Measurements from ENCODE around the gene NAALADL2. TPM values are rescaled to one million over a fixed set of nuclear protein-coding genes. Genes with fewer than 3 reads are reported as not detected.

Gene NAALADL2
- total RNA-seq, 1 donor from 2014 or later: 11.5 TPM

GRCh38 chr3:175433026-175433674 is 574.0 kb downstream of the NAALADL2 start:
- Mint-ChIP-seq H3K36me3 (no peaks in the 10 kb centered on the region), H3K4me3 (no peak overlapping the region), H3K27ac (no peak overlapping the region), H3K27me3 (ENCODE audit: insufficient read depth, low read depth) (no peaks in the 10 kb centered on the region), H3K4me1 (peaks cover 5% of the 10 kb centered on the region), H3K9me3 (no peaks in the 10 kb centered on the region)
- H4K20me1 ChIP-seq (ENCODE audit: low read depth): no peaks in the 10 kb centered on the region
- DNase-seq (ENCODE audit: low spot score): no peak
- no peaks in the 10 kb centered on the region for H3F3A ChIP-seq (ENCODE audit: low read depth)
- no peaks in the 10 kb centered on the region for H3K36me3 ChIP-seq
- H3K4me2 ChIP-seq: no peak overlapping the region
- no peak overlapping the region for H3K27ac ChIP-seq
- H3K79me2 ChIP-seq (ENCODE audit: low read depth): no peaks in the 10 kb centered on the region
- H3K4me3 ChIP-seq: no peak overlapping the region
- no peaks in the 10 kb centered on the region for H3K27me3 ChIP-seq
- no peaks in the 10 kb centered on the region for H3K4me1 ChIP-seq
- no peak overlapping the region for H2AFZ ChIP-seq (replicated peaks)
- TF ChIP-seq CTCF (IDR thresholded peaks at IDR 0.05): no peak
- TF ChIP-seq EZH2 (IDR thresholded peaks at IDR 0.05): no peak
- TF ChIP-seq EZH2phosphoT487 (IDR thresholded peaks at IDR 0.05): no peak
- H3K9ac ChIP-seq: no peak overlapping the region
- no peaks in the 10 kb centered on the region for H3K9me3 ChIP-seq (ENCODE audit: low read depth)

GRCh38 chr3:175434561-175434960 is 575.4 kb downstream of the NAALADL2 start:
- no peak for TF ChIP-seq CTCF (IDR thresholded peaks at IDR 0.05)
- TF ChIP-seq EZH2 (IDR thresholded peaks at IDR 0.05): no peak
- TF ChIP-seq EZH2phosphoT487 (IDR thresholded peaks at IDR 0.05): no peak
- no peak overlapping the region for H3K27ac ChIP-seq
- no peak overlapping the region for H3K4me3 ChIP-seq
- H3K4me1 ChIP-seq: no peaks in the 10 kb centered on the region
- H3K9me3 ChIP-seq (ENCODE audit: low read depth): no peaks in the 10 kb centered on the region
- H3K9ac ChIP-seq: no peak overlapping the region
- no peaks in the 10 kb centered on the region for H3K27me3 ChIP-seq
- no peaks in the 10 kb centered on the region for H3K79me2 ChIP-seq (ENCODE audit: low read depth)
- H3F3A ChIP-seq (ENCODE audit: low read depth): no peaks in the 10 kb centered on the region
- no peaks in the 10 kb centered on the region for H4K20me1 ChIP-seq (ENCODE audit: low read depth)
- H3K4me1 Mint-ChIP-seq: peaks cover 5% of the 10 kb centered on the region
- H3K4me2 ChIP-seq: no peak overlapping the region
- peaks cover 6% of the 10 kb centered on the region for H3K9me3 Mint-ChIP-seq
- no peak overlapping the region for H3K4me3 Mint-ChIP-seq
- no peaks in the 10 kb centered on the region for H3K36me3 ChIP-seq
- H3K27ac Mint-ChIP-seq: no peak overlapping the region
- H3K27me3 Mint-ChIP-seq (ENCODE audit: insufficient read depth, low read depth): no peaks in the 10 kb centered on the region
- H2AFZ ChIP-seq (replicated peaks): no peak overlapping the region
- no peak for DNase-seq (ENCODE audit: low spot score)
- no peaks in the 10 kb centered on the region for H3K36me3 Mint-ChIP-seq

GRCh38 chr3:175443682-175444081 is 584.5 kb downstream of the NAALADL2 start:
- no peak overlapping the region for H3K9ac ChIP-seq
- no peaks in the 10 kb centered on the region for H3F3A ChIP-seq (ENCODE audit: low read depth)
- H3K4me1 ChIP-seq: no peaks in the 10 kb centered on the region
- no peak overlapping the region for H3K4me2 ChIP-seq
- no peak overlapping the region for H3K4me3 ChIP-seq
- no peaks in the 10 kb centered on the region for H4K20me1 ChIP-seq (ENCODE audit: low read depth)
- no peaks in the 10 kb centered on the region for H3K79me2 ChIP-seq (ENCODE audit: low read depth)
- H3K9me3 Mint-ChIP-seq: peaks cover 11% of the 10 kb centered on the region
- H3K27ac ChIP-seq: no peak overlapping the region
- no peaks in the 10 kb centered on the region for H3K27me3 Mint-ChIP-seq (ENCODE audit: insufficient read depth, low read depth)
- H3K27ac Mint-ChIP-seq: no peak overlapping the region
- H3K9me3 ChIP-seq (ENCODE audit: low read depth): no peaks in the 10 kb centered on the region
- no peaks in the 10 kb centered on the region for H3K27me3 ChIP-seq
- no peak overlapping the region for H2AFZ ChIP-seq (replicated peaks)
- no peak for DNase-seq (ENCODE audit: low spot score)
- no peaks in the 10 kb centered on the region for H3K36me3 ChIP-seq
- TF ChIP-seq CTCF (IDR thresholded peaks at IDR 0.05) (no peak), EZH2 (IDR thresholded peaks at IDR 0.05) (no peak), EZH2phosphoT487 (IDR thresholded peaks at IDR 0.05) (no peak)
- H3K4me1 Mint-ChIP-seq: no peaks in the 10 kb centered on the region
- H3K36me3 Mint-ChIP-seq: no peaks in the 10 kb centered on the region
- no peak overlapping the region for H3K4me3 Mint-ChIP-seq

Data from neural progenitor cell (in vitro differentiated cells).